ENCODE measurements around the gene AK1. TPM values are rescaled to one million over a fixed set of nuclear protein-coding genes. Genes with fewer than 3 reads are reported as not detected.
"Not testable (repeated sequence)": the region's sequence is repeated elsewhere in the genome, so short reads cannot be mapped to it uniquely, and the experiment has no call there.

Gene AK1
- total RNA-seq, 1 donor from 2014 or later = 42.6 TPM

DNA sequence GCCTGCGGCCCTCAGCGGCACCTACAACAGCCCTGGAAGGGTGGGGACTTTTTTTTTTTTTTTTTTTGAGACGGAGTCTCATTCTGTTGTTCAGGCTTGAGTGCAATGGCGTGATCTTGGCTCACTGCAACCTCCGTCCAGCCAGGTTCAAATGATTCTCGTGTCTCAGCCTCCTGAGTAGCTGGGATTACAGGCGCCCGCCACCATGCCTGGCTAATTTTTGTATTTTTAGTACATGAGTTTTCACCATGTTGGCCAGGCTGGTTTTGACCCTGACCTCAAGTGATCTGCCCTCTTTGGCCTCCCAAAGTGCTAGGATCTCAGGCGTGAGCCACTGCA, 7.4 kb downstream of the AK1 start:
- not testable (repeated sequence) for ATAC-seq; DNase-seq (ENCODE audit: low spot score)

GRCh38 chr9:127869310-127870152, 7.9 kb downstream of the AK1 start:
- peak; percentile 89 for ATAC-seq
- peak; percentile 86 for DNase-seq (ENCODE audit: low spot score)

DNA sequence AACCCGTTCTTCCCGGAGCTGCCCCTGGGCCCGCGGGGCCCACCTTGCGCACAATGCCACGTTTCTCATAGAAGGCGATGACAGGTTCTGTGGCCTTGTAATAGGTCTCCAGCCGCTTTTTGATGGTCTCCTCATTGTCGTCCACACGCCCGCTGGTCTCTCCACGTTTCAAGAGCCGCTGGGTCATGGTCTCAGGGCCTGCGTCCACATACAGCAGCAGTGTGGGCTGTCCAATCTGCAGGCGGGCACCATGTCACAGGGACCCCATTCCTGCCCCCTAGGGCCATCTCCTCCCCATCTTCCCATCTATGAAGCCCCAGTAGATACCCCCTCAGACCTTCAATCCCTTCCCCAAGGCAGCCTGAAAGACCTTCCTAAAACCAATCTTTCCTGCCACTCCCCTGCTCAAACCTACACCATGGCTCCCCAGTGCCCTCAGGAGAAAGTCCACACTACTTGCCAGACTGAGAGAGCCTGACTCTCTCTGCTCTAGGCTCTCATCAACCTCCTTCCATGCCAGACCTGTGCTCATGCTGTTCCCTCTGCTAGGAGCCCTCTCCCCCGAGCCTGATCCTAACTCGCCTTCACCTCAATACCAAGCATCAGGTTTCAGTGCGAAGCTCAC, 9.1 kb downstream of the AK1 start:
- ATAC-seq (no peak), DNase-seq (ENCODE audit: low spot score) (no peak)

DNA sequence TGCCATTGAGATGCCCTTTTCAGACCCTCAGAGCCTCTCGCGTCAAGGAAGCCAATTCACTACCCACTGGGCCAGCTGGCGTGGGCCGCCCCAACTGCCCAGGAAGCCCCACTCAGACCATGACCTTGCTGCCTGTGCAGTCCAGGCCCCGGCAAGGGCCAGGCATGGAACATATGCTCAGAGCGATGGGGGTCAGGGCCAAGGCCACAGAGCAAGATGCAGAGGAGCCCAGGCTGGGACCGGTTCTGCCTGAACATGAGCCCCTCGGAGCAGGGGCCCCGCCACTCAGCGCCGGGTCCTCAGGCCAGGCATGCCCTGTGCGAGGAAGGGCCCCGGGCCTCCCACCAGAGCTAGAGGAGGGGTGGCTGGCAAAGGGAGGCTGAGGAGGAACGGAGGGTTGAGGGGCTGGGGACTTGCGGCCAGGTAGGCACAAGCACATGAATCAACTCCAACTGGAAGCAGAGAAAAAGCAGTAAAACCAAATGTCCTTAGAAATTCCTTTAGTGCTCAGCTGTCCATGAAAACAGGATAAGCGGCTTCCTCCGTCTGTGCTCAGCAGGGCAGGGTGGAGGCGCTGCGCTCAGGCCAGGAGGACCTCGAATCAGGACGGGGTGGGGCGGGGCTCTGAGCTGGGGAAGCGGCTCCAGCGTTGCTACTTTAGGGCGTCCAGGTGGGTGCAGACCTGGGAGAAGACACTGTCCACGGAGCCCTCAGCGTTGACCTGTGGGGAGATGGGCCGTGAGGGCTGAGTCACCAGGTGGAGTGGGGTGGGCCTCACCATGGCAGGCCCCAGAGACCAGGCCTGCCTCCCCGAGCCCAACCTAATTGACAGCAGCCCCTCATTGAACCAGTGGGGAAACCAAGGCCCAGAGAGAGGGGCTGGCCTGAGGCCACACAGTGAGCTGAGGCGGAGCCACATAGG, 9.9 kb downstream of the AK1 start:
- DNase-seq (ENCODE audit: low spot score) (no peak), ATAC-seq (peak; percentile 21)

- DNase-seq (ENCODE audit: low spot score) = no peak
- no peak for ATAC-seq
These were observed 10.9 kb downstream of the AK1 start for GRCh38 chr9:127866535-127866934.

- ATAC-seq (no peak), DNase-seq (ENCODE audit: low spot score) (no peak)
These were observed 11.6 kb downstream of the AK1 start for GRCh38 chr9:127865645-127866464.

GRCh38 chr9:127863191-127863621, 14.3 kb downstream of the AK1 start:
- no peak for DNase-seq (ENCODE audit: low spot score)
- no peak for ATAC-seq

DNA sequence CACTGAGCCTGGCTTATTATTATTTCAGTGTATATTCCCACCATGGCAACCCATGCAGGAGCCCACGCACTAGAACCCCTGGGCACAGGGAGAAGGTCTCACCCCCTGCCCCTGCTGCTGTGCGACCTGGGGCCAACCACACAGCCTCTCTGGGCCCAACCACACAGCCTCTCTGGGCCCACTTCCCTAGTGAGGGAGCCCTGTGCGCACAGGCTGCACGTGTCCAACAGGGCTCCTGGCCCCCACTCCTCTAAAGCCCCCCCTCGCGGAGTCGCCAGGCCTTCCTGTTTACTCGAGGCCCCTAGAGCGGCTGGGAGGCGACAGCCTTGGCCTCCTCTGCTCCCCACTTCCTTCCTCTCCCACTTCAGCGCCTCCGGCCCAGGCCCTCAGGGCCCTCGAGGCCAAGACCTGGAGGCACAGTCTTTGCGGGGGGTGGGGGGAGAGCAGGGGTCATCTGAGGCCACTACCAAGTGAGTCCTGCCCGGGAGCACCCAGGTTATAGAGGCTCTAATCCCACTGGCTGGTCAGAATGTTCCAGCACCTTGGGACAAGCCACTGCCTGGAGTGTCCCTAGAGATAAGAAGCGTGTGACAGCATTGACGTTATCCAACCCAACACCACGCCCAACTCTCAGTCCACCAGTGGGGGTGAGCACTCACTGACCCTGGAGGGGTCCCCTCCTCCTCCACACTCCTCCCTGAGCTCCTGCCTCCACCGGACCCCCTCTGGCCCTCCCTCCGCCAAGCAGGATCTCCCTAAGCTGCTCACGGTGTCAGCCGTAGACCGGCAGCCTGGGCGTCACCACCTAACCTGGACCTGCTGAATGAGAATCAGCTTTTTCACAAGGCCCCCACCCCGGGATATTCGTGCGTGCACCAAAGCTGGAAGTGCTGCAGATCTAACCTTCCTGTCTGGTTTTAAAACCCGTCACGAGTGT, 15.1 kb downstream of the AK1 start:
- ATAC-seq (peak; percentile 77), DNase-seq (ENCODE audit: low spot score) (peak; percentile 64)

DNA sequence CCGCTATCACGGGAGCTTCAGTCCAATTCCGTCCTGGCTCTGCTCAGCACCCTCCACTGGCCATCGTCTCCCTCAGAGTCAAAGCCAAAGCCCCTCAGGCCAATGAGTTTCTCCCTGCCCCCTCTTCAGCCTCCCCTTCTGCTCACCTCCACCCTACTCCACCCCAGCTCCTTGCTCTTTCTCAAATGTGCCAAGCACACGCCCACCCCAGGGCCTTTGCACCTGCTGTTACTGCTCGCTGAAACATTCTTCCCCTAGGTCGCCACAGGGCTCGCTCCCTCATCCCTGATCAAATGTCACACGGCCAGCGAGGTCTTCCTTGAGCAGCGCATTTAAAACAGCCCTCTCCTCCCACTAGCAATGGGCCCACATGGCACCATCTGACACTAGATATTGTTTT, 16.7 kb downstream of the AK1 start:
- ATAC-seq (no peak), DNase-seq (ENCODE audit: low spot score) (no peak)

- DNase-seq (ENCODE audit: low spot score) (no peak), ATAC-seq (no peak)
These were observed 17.2 kb downstream of the AK1 start for GRCh38 chr9:127860260-127860659.

DNA sequence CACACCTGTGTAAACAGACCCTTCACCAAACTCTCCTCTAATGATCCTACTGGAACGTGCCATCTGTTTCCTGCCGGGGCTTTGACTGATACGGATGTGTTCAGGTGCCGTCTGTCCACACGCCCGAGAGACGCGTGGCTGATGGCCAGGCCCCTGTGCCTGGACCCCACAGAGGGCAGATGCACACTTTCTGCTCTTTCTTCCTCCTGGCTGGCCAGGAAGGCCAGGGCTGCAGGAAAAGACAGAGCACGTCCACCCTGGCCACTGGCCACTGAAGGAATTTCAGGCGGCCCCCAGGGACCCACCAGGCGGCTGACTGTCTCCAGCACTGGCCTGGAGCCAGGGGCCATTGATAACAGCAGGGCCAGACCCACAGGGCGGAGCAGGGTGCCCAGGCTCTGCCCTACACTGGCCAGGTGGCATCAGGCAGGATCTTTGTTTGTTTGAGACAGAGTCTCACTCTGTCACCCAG, 19.4 kb downstream of the AK1 start:
- no peak for DNase-seq (ENCODE audit: low spot score)
- peak; percentile 8 for ATAC-seq

DNA sequence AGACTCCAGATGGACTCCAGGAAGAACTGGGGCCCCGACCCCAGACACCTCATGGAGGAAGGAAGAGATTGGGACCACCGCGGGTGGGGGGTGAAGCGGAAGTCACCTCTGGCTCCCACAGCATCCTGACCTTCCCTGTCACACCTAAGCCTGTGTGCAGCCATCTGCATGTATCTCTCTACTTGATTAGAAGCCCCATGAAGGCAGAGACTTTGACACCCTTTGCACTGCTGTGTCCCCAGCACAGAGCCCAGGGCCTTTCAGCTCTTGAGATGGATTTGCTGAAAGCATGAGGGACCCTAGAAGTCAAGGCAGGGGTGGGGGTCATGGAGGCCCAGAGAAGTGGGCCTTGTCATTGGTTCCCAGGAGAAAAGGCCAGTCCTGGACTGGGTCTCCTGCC, 20.2 kb downstream of the AK1 start:
- no peak for DNase-seq (ENCODE audit: low spot score)
- ATAC-seq = no peak

DNA sequence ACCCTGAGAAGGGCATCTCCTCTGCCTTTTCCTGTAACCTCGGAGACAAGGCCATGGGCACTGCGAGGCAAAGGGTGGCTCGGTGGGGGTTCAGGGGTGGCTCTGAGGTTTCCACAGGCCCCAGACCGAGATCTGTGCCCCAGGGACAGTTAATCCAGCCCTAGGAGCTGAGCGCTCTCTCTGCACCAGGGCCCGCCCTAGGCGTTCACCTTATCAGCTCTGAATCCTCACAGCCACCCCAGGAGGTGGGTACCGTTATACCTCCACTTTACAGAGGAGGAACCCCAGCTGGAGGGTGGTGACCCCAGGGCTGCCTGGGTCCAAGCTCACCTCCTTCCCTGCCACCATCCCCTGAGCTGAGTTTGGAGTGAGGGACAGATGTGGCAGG, 20.8 kb downstream of the AK1 start:
- ATAC-seq (no peak), DNase-seq (ENCODE audit: low spot score) (no peak)

DNA sequence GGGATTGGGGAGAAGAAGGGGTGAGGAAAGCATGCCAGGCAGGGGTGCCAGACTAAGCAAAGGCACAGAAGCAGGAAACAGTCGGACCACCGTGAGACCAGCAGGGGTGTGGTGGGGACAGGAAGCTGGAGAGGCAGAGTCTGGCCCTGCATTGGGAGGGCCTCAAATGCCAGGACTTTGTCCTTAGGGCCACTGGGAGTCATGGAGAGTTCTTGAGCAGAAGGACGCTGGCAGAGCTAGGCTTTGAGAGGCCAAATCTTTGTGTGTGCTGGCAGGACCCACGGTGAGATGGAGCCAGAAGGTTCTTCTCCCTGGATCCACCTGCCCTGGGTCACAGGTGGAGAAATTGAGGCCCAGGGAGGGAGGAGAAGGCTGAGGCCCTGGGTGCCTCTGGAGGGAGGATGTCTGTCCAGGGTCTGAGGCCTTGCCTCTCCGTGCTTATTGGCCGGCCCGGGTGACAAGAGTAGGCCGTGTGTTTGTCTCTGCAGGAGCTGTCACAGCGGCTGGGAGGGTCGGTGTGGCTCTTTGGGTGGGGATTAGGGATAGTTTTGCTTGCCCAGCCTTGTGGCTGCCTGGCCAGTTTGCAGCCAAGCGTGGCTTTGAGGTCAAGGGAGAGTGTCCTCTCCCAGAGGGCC, 21.3 kb downstream of the AK1 start:
- no peak for ATAC-seq

GRCh38 chr9:127855522-127855921, 22.0 kb downstream of the AK1 start:
- ATAC-seq (no peak), DNase-seq (ENCODE audit: low spot score) (no peak)

More for the DNA sequence above, 21.3 kb downstream of the AK1 start:
- DNase-seq (ENCODE audit: low spot score) = no peak

DNA sequence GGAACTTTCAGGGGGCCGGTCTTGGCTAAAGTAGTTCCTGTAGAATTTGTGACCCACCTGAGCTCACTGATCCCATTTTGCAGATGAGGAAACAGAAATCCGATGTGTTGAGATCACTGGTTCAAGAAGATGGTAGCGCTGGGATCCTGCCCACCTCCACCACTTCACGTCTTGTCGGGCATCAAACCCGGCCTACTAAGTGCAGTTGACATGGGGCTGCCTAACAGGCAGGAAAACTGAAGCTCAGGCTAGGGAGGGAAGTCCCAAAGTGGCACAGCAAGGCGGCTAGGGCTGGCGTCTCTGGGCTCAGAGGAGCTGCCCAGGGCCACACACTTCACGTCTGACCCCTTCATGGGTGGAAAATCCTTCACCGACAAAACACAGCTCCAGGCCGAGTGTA, 22.5 kb downstream of the AK1 start:
- ATAC-seq (no peak), DNase-seq (ENCODE audit: low spot score) (no peak)

GRCh38 chr9:127854184-127854806, 23.2 kb downstream of the AK1 start, which contains the start of gene ENG:
Gene ENG (minus strand): TSS chr9:127854658. CDS start chr9:127854355, 303 bp downstream.
- peak; percentile 66 for DNase-seq (ENCODE audit: low spot score)
- ATAC-seq = peak; percentile 68

Measured in left lobe of liver (tissue), 2 donors.